Testis (tissue), 2 donors: ENCODE measurements around the gene TXNRD1.

Experiments
- CTCF ChIP-seq, 3 experiments: fragments of 450-650 bp in 2 of 3; fragments of 200-600 bp in 1 of 3; sonication (generic) in 1 of 3; IDR thresholded peaks; one replicate each; pipeline ENCODE4 v1.5.1; 2016 to 2019; ENCODE audit warnings: antibody characterized with exemption in 3 of 3, mild to moderate bottlenecking in 2 of 3, moderate library complexity in 1 of 3
- POLR2A ChIP-seq: fragments of 450-650 bp; IDR thresholded peaks from one replicate; pipeline ENCODE4 v1.6.1; 2017; ENCODE audit warnings: antibody characterized with exemption, mild to moderate bottlenecking, moderate library complexity

- TF ChIP-seq CTCF (IDR thresholded peaks at IDR 0.05) (peak in 1 of 3 experiments; percentile 24), POLR2A (no peak)
Observed at GRCh38 chr12:104230304-104231095, 14.9 kb downstream of the TXNRD1 start.
